Lower lobe of right lung (tissue), 2 donors: Measurements from ENCODE around the gene PITPNM3. TPM values are rescaled to one million over a fixed set of nuclear protein-coding genes. Genes with fewer than 3 reads are reported as not detected.

Source experiments
- ATAC-seq, 2 donors: fragments of 200-7000 bp; cut with Tn5 transposase; one replicate each; pipeline ENCODE4 v1.9.1; 2020 to 2022; ENCODE audit warnings: mild to moderate bottlenecking in 2 of 2, moderate library complexity in 2 of 2
- DNase-seq: peaks from one replicate; pipeline ENCODE4 v3.0.0-alpha.2; 2020
- H3K27ac ChIP-seq: fragments of 200-600 bp; one replicate; pipeline ENCODE4 v1.8.0; 2022
- H3K27me3 ChIP-seq: fragments of 200-600 bp; one replicate; pipeline ENCODE4 v1.8.0; 2022; ENCODE audit warnings: low read depth
- H3K36me3 ChIP-seq: fragments of 200-600 bp; one replicate; pipeline ENCODE4 v1.8.0; 2022; ENCODE audit warnings: mild to moderate bottlenecking
- H3K4me1 ChIP-seq: fragments of 200-600 bp; one replicate; pipeline ENCODE4 v1.8.0; 2022
- H3K4me3 ChIP-seq: fragments of 200-600 bp; one replicate; pipeline ENCODE4 v1.8.0; 2022; ENCODE audit warnings: mild to moderate bottlenecking
- H3K9me3 ChIP-seq: fragments of 200-600 bp; one replicate; pipeline ENCODE4 v1.8.0; 2022
- CTCF ChIP-seq: fragments of 200-600 bp; IDR thresholded peaks from one replicate; pipeline ENCODE4 v1.8.0; 2022; ENCODE audit warnings: antibody characterized with exemption, mild to moderate bottlenecking
- intact Hi-C: fragments of 100-400 bp; cut with DNase I; formaldehyde crosslinking; loops from one replicate; pipeline ENCODE4 v1.11.0; 2022
- total RNA-seq: library from RNA; stranded (reverse); fragmentation: NEBNext Ultra II Directional; extraction: Animal tissue kit (Norgen Biotek cat#: 25700); gene quantifications from one replicate; pipeline ENCODE4 v1.2.1, GENCODE V29; 2021
- donor health status: DM: no; HTN: yes; CAD: no; lungs with severe emphysema.

The PITPNM3 gene
- total RNA-seq, 1 donor from 2014 or later: 12.3 TPM

GRCh38 chr17:6591599-6592158 is 35.3 kb upstream of the PITPNM3 start:
- Histone ChIP-seq H3K27me3 (no peaks in the 10 kb centered on the region), H3K27ac (peak overlapping the region; percentile 67), H3K36me3 (peaks cover 71% of the 10 kb centered on the region), H3K4me3 (no peak overlapping the region), H3K9me3 (no peaks in the 10 kb centered on the region), H3K4me1 (peaks cover 10% of the 10 kb centered on the region)
- DNase-seq (no peak), ATAC-seq (peak; percentile 73 to 77)
- intact Hi-C loops: no loop called here
- no peak for TF ChIP-seq CTCF

- Histone ChIP-seq H3K4me3 (no peak overlapping the region), H3K27ac (no peak overlapping the region), H3K9me3 (no peaks in the 10 kb centered on the region), H3K36me3 (peaks cover 70% of the 10 kb centered on the region), H3K27me3 (no peaks in the 10 kb centered on the region), H3K4me1 (peaks cover 10% of the 10 kb centered on the region)
- no peak for ATAC-seq
- intact Hi-C loops: no loop called here
- no peak for DNase-seq
- no peak for TF ChIP-seq CTCF
Measured at GRCh38 chr17:6589266-6589946, 33.1 kb upstream of the PITPNM3 start.

GRCh38 chr17:6588165-6588564 is 31.8 kb upstream of the PITPNM3 start:
- no peaks in the 10 kb centered on the region for H3K27me3 ChIP-seq
- no peak for DNase-seq
- H3K9me3 ChIP-seq: no peaks in the 10 kb centered on the region
- no peak for ATAC-seq
- no peak for TF ChIP-seq CTCF
- intact Hi-C loops: no loop called here
- H3K36me3 ChIP-seq: peaks cover 64% of the 10 kb centered on the region
- H3K4me1 ChIP-seq: peaks cover 10% of the 10 kb centered on the region
- H3K27ac ChIP-seq: no peak overlapping the region
- no peak overlapping the region for H3K4me3 ChIP-seq

GRCh38 chr17:6587310-6587709 is 31.0 kb upstream of the PITPNM3 start:
- H3K27me3 ChIP-seq: no peaks in the 10 kb centered on the region
- no peak for ATAC-seq
- H3K36me3 ChIP-seq: peaks cover 70% of the 10 kb centered on the region

GRCh38 chr17:6583411-6583810 is 27.1 kb upstream of the PITPNM3 start:
- no peak for ATAC-seq
- intact Hi-C loops: no loop called here

More at GRCh38 chr17:6587310-6587709, 31.0 kb upstream of the PITPNM3 start:
- peaks cover 10% of the 10 kb centered on the region for H3K4me1 ChIP-seq
- no peak for TF ChIP-seq CTCF
- intact Hi-C loops: no loop called here
- no peak overlapping the region for H3K27ac ChIP-seq
- no peak overlapping the region for H3K4me3 ChIP-seq
- no peak for DNase-seq
- no peaks in the 10 kb centered on the region for H3K9me3 ChIP-seq

More at GRCh38 chr17:6583411-6583810, 27.1 kb upstream of the PITPNM3 start:
- H3K4me3 ChIP-seq: no peak overlapping the region
- peaks cover 53% of the 10 kb centered on the region for H3K36me3 ChIP-seq
- H3K4me1 ChIP-seq: no peaks in the 10 kb centered on the region
- H3K27me3 ChIP-seq: no peaks in the 10 kb centered on the region
- TF ChIP-seq CTCF: no peak
- DNase-seq: no peak
- no peak overlapping the region for H3K27ac ChIP-seq
- H3K9me3 ChIP-seq: no peaks in the 10 kb centered on the region
